Mesendoderm (in vitro differentiated cells): ENCODE measurements around the gene LPIN3. TPM values are rescaled to one million over a fixed set of nuclear protein-coding genes. Genes with fewer than 3 reads are reported as not detected.
A peak's percentile ranks its signal among the peaks of the same experiment; 100 is the strongest.

Source experiments
- DNase-seq: peaks from one replicate; pipeline ENCODE4 v3.0.0; 2013
- H2AK5ac ChIP-seq: 2 replicates; pipeline ENCODE4 v1.6.1; 2013; ENCODE audit warnings: low read length, inconsistent platforms
- H2BK120ac ChIP-seq: 2 replicates; pipeline ENCODE4 v1.6.1; 2013; ENCODE audit warnings: low read depth, mild to moderate bottlenecking, low read length, moderate library complexity, mixed read lengths
- H2BK15ac ChIP-seq: replicated peaks from 2 replicates; pipeline ENCODE4 v1.6.1; 2013; ENCODE audit warnings: low read depth, mild to moderate bottlenecking, moderate library complexity
- H2BK5ac ChIP-seq: 2 replicates; pipeline ENCODE4 v1.6.1; 2013; ENCODE audit warnings: low read length, inconsistent platforms
- H3K18ac ChIP-seq: 2 replicates; pipeline ENCODE4 v1.6.1; 2013; ENCODE audit warnings: mild to moderate bottlenecking, low read length, mixed read lengths
- H3K23ac ChIP-seq: one replicate; pipeline ENCODE4 v1.6.1; 2013; ENCODE audit warnings: low read length
- H3K27ac ChIP-seq: 2 replicates; pipeline ENCODE4 v1.5.1; 2013; ENCODE audit warnings: low read depth, mild to moderate bottlenecking, inconsistent platforms, low read length, moderate library complexity
- H3K27me3 ChIP-seq: 2 replicates; pipeline ENCODE4 v1.6.1; 2013; ENCODE audit warnings: low read length, control low read depth, mild to moderate bottlenecking, inconsistent platforms; ENCODE audit not compliant: insufficient read depth, poor library complexity
- H3K36me3 ChIP-seq: 2 replicates; pipeline ENCODE4 v1.6.1; 2013; ENCODE audit warnings: low read length, inconsistent platforms; ENCODE audit not compliant: control insufficient read depth, insufficient read depth
- H3K4ac ChIP-seq: one replicate; pipeline ENCODE4 v1.6.1; 2013; ENCODE audit warnings: low read depth, mild to moderate bottlenecking, low read length, moderate library complexity
- H3K4me1 ChIP-seq: 2 replicates; pipeline ENCODE4 v1.6.1; 2013; ENCODE audit warnings: low read depth, low read length, inconsistent platforms; ENCODE audit not compliant: control insufficient read depth
- H3K4me2 ChIP-seq: 2 replicates; pipeline ENCODE4 v1.6.1; 2013; ENCODE audit warnings: low read length
- H3K4me3 ChIP-seq: 2 replicates; pipeline ENCODE4 v1.5.1; 2013; ENCODE audit warnings: mild to moderate bottlenecking, low read length
- H3K56ac ChIP-seq: one replicate; pipeline ENCODE4 v1.6.1; 2013; ENCODE audit warnings: low read length
- H3K79me1 ChIP-seq: 2 replicates; pipeline ENCODE4 v1.6.1; 2013; ENCODE audit warnings: low read length, inconsistent platforms
- H3K79me2 ChIP-seq: 2 replicates; pipeline ENCODE4 v1.6.1; 2013; ENCODE audit warnings: mild to moderate bottlenecking, low read length; ENCODE audit not compliant: control insufficient read depth, insufficient read depth
- H3K9ac ChIP-seq: 2 replicates; pipeline ENCODE4 v1.6.1; 2013; ENCODE audit warnings: low read length, inconsistent platforms
- H4K5ac ChIP-seq: one replicate; pipeline ENCODE4 v1.6.1; 2013; ENCODE audit warnings: low read length
- H4K8ac ChIP-seq: one replicate; pipeline ENCODE4 v1.6.1; 2013; ENCODE audit warnings: low read depth, mild to moderate bottlenecking, control low read depth, low read length, moderate library complexity
- WGBS: extraction: QIAGEN DNeasy Blood & Tissue Kit; methylation state at CpG from one replicate; pipeline ENCODE4 v1.1.7; 2013; ENCODE audit warnings: low lambda C conversion rate, missing lambda C conversion rate; ENCODE audit not compliant: insufficient coverage; ENCODE audit errors: extremely low coverage; 5-methylcytosine and 5-hydroxymethylcytosine counted together
- polyA plus RNA-seq, 2 experiments: library from polyadenylated mRNA; stranded (reverse); fragments of 200-250 nt; gene quantifications; one replicate each; pipeline ENCODE4 v1.2.3, GENCODE V29; 2013

Gene LPIN3, protein sequence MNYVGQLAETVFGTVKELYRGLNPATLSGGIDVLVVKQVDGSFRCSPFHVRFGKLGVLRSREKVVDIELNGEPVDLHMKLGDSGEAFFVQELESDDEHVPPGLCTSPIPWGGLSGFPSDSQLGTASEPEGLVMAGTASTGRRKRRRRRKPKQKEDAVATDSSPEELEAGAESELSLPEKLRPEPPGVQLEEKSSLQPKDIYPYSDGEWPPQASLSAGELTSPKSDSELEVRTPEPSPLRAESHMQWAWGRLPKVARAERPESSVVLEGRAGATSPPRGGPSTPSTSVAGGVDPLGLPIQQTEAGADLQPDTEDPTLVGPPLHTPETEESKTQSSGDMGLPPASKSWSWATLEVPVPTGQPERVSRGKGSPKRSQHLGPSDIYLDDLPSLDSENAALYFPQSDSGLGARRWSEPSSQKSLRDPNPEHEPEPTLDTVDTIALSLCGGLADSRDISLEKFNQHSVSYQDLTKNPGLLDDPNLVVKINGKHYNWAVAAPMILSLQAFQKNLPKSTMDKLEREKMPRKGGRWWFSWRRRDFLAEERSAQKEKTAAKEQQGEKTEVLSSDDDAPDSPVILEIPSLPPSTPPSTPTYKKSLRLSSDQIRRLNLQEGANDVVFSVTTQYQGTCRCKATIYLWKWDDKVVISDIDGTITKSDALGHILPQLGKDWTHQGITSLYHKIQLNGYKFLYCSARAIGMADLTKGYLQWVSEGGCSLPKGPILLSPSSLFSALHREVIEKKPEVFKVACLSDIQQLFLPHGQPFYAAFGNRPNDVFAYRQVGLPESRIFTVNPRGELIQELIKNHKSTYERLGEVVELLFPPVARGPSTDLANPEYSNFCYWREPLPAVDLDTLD
- 2.9 TPM for polyA plus RNA-seq (2013, experiment 1 of 2)
- 2.8 TPM for polyA plus RNA-seq (2013, experiment 2 of 2)

DNA sequence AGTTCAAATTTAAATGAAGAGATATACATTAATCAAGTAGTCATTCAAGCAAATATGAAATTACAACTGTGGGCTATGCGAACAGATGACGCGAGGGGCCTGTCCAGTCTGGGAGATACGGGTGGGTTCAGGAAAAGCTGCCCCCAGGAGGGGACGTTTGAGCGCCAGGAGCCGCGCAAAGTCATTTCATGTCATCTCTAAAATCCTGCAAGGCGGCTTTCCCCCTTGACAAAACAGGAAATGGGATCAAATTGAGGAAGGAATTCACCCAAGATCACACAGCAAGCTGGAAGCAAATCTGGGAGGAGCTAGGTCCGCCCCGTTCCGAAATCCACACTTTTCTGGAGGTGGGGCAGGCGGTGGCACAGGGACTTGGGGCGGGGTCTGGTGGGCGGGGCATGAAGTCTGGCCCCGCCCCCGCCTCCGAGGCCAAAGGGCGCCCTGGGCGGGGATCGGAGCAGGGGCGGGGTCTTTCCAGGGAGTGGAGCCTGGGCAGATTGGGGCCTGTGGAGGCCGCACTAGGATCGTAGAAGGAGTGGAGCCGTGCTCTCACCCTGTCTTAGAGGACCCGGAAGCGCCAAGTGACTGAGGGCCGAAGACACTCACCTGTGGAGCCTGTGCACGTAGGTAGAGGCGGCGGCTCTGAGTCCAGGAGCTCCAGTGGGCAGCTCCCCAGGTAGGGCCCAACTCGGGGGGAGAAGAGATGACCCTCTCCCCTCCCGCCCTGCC is at the start of gene LPIN3:
Gene LPIN3, plus strand, starts transcription at position 495 of the 729 bp plus-strand sequence. CDS start 4,983 bp downstream, outside the sequence.
- Histone ChIP-seq H3K4ac (peak within 1 kb of the TSS; percentile 18), H3K56ac (peak within 1 kb of the TSS; percentile 88), H3K18ac (peak within 1 kb of the TSS; percentile 17), H3K27me3 (peaks cover 2% of the 10 kb centered on the region), H2BK120ac (no peak within 1 kb of the TSS), H3K79me2 (no peaks in the 10 kb centered on the region), H4K5ac (no peak within 1 kb of the TSS), H3K4me3 (peak within 1 kb of the TSS; percentile 34), H2BK15ac (no peak within 1 kb of the TSS), H3K4me1 (peaks cover 5% of the 10 kb centered on the region), H3K9ac (peak within 1 kb of the TSS; percentile 64), H4K8ac (peak within 1 kb of the TSS; percentile 7), H3K4me2 (peak within 1 kb of the TSS; percentile 78), H3K23ac (no peak within 1 kb of the TSS), H2AK5ac (peak within 1 kb of the TSS; percentile 7), H3K36me3 (no peaks in the 10 kb centered on the region), H2BK5ac (no peak within 1 kb of the TSS), H3K79me1 (no peaks in the 10 kb centered on the region), H3K27ac (no peak within 1 kb of the TSS)
- WGBS: no CpG with 5 or more reads among the region's 33 CpGs
- peak; percentile 97 for DNase-seq

DNA sequence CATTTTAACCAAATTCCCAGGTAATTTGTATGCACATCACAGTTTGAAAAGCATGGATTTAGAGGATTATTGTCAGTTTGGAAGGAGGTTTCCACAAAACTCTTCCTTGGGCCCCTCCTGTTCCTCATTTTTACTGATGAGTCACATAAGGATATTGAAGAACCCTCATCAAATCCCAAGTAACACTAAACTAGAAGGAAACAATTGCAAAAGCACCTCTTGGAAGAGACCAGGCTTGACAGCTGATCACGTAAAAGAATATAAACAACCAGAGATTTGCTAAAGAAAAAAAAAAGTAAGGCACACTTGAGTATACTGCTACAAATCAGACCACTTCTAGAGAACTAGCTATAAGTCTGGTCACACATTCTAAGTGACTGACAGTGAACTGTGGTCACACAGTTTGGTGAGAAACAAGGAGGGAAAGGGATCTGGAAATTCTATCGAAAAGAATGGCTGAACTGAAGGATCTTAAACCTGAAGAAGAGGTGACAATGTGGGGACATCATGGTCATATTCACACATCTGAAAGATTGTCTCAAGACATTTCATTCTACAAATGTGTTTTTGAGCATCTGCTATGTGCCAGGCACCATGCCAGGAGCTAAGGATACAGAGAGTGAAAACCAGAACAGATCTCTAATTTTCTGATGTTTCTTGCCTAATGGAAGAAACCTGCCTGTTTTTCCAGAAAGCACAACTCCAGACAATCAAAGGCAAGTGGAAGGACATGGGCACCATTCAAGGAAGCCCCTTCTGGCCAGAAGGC is 47.2 kb upstream of the LPIN3 start:
- no peaks in the 10 kb centered on the region for H3K79me1 ChIP-seq
- no peak overlapping the region for H2AK5ac ChIP-seq
- no peaks in the 10 kb centered on the region for H3K4me1 ChIP-seq
- no peaks in the 10 kb centered on the region for H3K79me2 ChIP-seq
- H2BK5ac ChIP-seq: no peak overlapping the region
- H2BK120ac ChIP-seq: no peak overlapping the region
- no peak overlapping the region for H4K8ac ChIP-seq
- no peak for DNase-seq
- H3K4ac ChIP-seq: no peak overlapping the region
- no CpG with 5 or more reads among the region's 2 CpGs for WGBS
- H3K36me3 ChIP-seq: no peaks in the 10 kb centered on the region
- no peak overlapping the region for H2BK15ac ChIP-seq
- H3K4me3 ChIP-seq: no peak overlapping the region
- no peak overlapping the region for H3K18ac ChIP-seq
- no peak overlapping the region for H3K23ac ChIP-seq
- no peak overlapping the region for H3K56ac ChIP-seq
- no peaks in the 10 kb centered on the region for H3K27me3 ChIP-seq
- H4K5ac ChIP-seq: no peak overlapping the region
- no peak overlapping the region for H3K9ac ChIP-seq
- no peak overlapping the region for H3K27ac ChIP-seq
- H3K4me2 ChIP-seq: no peak overlapping the region

DNA sequence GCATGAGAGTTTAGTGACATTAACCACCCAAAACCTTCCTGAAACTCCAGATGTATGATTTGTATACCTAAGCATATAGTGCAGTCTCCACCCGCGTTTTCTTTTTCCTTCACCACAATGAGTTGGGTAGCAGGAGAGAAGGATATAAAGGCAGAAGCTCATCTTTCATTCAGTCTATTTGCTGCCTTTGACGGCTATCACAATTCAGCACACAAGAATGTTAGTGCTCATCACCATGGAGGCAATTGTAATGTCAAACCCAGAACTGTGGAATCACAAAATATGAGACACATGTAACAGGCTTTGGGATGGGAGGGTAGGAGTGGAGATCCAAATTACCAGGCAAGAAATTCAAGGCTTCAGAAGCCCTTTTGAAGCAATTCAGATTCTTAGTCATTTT is 40.7 kb upstream of the LPIN3 start:
- no peak overlapping the region for H2BK15ac ChIP-seq
- no peak overlapping the region for H3K27ac ChIP-seq
- no peak overlapping the region for H2BK120ac ChIP-seq
- no CpG with 5 or more reads among the region's 3 CpGs for WGBS
- DNase-seq: no peak
- H3K4me1 ChIP-seq: peaks cover 12% of the 10 kb centered on the region
- H3K9ac ChIP-seq: no peak overlapping the region
- H3K79me2 ChIP-seq: no peaks in the 10 kb centered on the region
- no peaks in the 10 kb centered on the region for H3K36me3 ChIP-seq
- H3K4me2 ChIP-seq: no peak overlapping the region
- H2AK5ac ChIP-seq: no peak overlapping the region
- no peak overlapping the region for H3K4ac ChIP-seq
- H3K18ac ChIP-seq: no peak overlapping the region
- no peak overlapping the region for H3K4me3 ChIP-seq
- H3K23ac ChIP-seq: no peak overlapping the region
- H2BK5ac ChIP-seq: no peak overlapping the region
- no peak overlapping the region for H4K8ac ChIP-seq
- H3K56ac ChIP-seq: no peak overlapping the region
- no peaks in the 10 kb centered on the region for H3K27me3 ChIP-seq
- H3K79me1 ChIP-seq: no peaks in the 10 kb centered on the region
- no peak overlapping the region for H4K5ac ChIP-seq

DNA sequence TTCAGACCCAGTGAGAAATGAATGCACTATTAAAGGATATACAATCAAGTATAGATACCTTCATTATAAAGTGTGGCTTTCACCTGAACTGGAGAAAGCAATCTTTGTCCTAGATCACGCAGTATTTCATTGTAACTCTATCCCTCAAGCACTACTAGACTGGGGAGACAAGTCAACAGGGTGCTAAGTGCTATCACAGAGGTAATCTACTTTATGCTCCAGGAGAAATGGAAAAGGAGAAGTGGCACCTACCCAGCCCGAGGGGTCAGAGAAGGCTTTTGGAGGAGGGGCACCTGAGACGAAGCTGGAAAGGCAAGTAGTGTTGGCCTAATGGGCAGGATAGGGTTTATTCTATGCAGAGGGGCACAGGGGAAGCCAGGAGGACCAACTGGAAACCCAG is 40.2 kb upstream of the LPIN3 start:
- H3K4me1 ChIP-seq: peaks cover 12% of the 10 kb centered on the region
- H3K27me3 ChIP-seq: no peaks in the 10 kb centered on the region
- no peak overlapping the region for H3K4me2 ChIP-seq
- H3K79me1 ChIP-seq: no peaks in the 10 kb centered on the region
- no peak overlapping the region for H2BK120ac ChIP-seq
- DNase-seq: peak; percentile 5
- no peak overlapping the region for H3K23ac ChIP-seq
- H3K18ac ChIP-seq: no peak overlapping the region
- WGBS: no CpG with 5 or more reads among the region's 3 CpGs
- no peak overlapping the region for H3K27ac ChIP-seq
- no peak overlapping the region for H3K4me3 ChIP-seq
- no peak overlapping the region for H2AK5ac ChIP-seq
- H4K5ac ChIP-seq: no peak overlapping the region
- H2BK15ac ChIP-seq: no peak overlapping the region
- no peaks in the 10 kb centered on the region for H3K36me3 ChIP-seq
- no peaks in the 10 kb centered on the region for H3K79me2 ChIP-seq
- H3K4ac ChIP-seq: no peak overlapping the region
- H3K9ac ChIP-seq: no peak overlapping the region
- H2BK5ac ChIP-seq: no peak overlapping the region
- H3K56ac ChIP-seq: no peak overlapping the region
- H4K8ac ChIP-seq: no peak overlapping the region

DNA sequence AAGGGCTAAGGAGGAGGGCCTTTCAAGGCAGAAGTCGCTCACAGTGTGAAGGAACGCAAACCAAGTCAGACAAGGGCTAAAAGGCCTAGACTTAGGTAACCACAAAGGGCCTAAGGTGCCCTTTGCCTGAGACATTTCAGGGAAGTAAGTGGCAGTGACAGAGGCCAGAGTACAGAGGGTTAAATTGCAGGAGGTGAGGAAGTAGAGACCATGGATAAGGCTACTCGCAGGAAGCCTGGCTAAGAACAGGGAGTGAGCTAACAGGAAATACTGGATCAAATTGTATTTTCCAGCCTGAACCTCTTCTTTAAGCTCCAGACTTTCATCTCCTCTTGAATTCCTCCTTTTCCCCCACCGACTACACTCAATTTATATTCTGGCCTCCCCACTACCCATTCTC is 39.7 kb upstream of the LPIN3 start:
- no peak overlapping the region for H4K5ac ChIP-seq
- no peak overlapping the region for H3K27ac ChIP-seq
- H4K8ac ChIP-seq: no peak overlapping the region
- WGBS: no CpG with 5 or more reads among the region's 4 CpGs
- no peak overlapping the region for H2BK120ac ChIP-seq
- no peak overlapping the region for H3K56ac ChIP-seq
- H3K79me1 ChIP-seq: no peaks in the 10 kb centered on the region
- no peak overlapping the region for H2BK5ac ChIP-seq
- no peak overlapping the region for H3K23ac ChIP-seq
- no peak overlapping the region for H3K4me2 ChIP-seq
- no peak overlapping the region for H2BK15ac ChIP-seq
- H3K4me3 ChIP-seq: no peak overlapping the region
- no peak overlapping the region for H3K18ac ChIP-seq
- H3K79me2 ChIP-seq: no peaks in the 10 kb centered on the region
- no peaks in the 10 kb centered on the region for H3K27me3 ChIP-seq
- no peak overlapping the region for H2AK5ac ChIP-seq
- no peak overlapping the region for H3K4ac ChIP-seq
- DNase-seq: peak; percentile 7
- H3K9ac ChIP-seq: peak overlapping the region; percentile 16
- peaks cover 12% of the 10 kb centered on the region for H3K4me1 ChIP-seq
- H3K36me3 ChIP-seq: no peaks in the 10 kb centered on the region
